MCF 10A (cell line): ENCODE results near the gene GAS2. TPM values are rescaled to one million over a fixed set of nuclear protein-coding genes. Genes with fewer than 3 reads are reported as not detected.

Experiments
- BruUV-seq: library from RNA; stranded (reverse); fragments of 400-500 nt; replicated peaks from 2 replicates; lab custom pipeline; 2021; lab: Mats Ljungman, UMichigan
- CTCF ChIA-PET: fragments of 300-600 bp; sonication (Branson Sonifier 250); formaldehyde crosslinking; extraction: SDS; loops from one replicate; lab custom pipeline; 2021; ENCODE audit warnings: antibody characterized with exemption, inconsistent platforms; lab: Yijun Ruan, JAX
- POLR2A ChIA-PET: fragments of 300-600, 350-650 bp; sonication (Branson Sonifier 250); formaldehyde crosslinking; extraction: SDS; loops from one replicate; lab custom pipeline; 2020; ENCODE audit warnings: antibody characterized with exemption, inconsistent platforms; lab: Yijun Ruan, JAX
- DNase-seq: peaks from one replicate; pipeline ENCODE4 v3.0.0-alpha.2; 2018; ENCODE audit not compliant: unreplicated experiment
- H3K27ac Mint-ChIP-seq: one replicate; pipeline ENCODE4 v1.8.0; 2022; ENCODE audit warnings: mild to moderate bottlenecking, low read depth, mixed read lengths; ENCODE audit not compliant: unreplicated experiment
- H3K27me3 Mint-ChIP-seq: one replicate; pipeline ENCODE4 v1.8.0; 2022; ENCODE audit warnings: mixed read lengths; ENCODE audit not compliant: insufficient read depth, unreplicated experiment
- H3K36me3 Mint-ChIP-seq: one replicate; pipeline ENCODE4 v1.8.0; 2022; ENCODE audit warnings: mild to moderate bottlenecking, moderate library complexity, mixed read lengths; ENCODE audit not compliant: insufficient read depth, unreplicated experiment
- H3K4me1 Mint-ChIP-seq: one replicate; pipeline ENCODE4 v1.8.0; 2022; ENCODE audit warnings: mixed read lengths; ENCODE audit not compliant: insufficient read depth, unreplicated experiment
- H3K4me3 Mint-ChIP-seq: one replicate; pipeline ENCODE4 v1.8.0; 2022; ENCODE audit warnings: mild to moderate bottlenecking, moderate library complexity, mixed read lengths; ENCODE audit not compliant: unreplicated experiment
- H3K9me3 Mint-ChIP-seq: one replicate; pipeline ENCODE4 v1.8.0; 2022; ENCODE audit warnings: mixed read lengths; ENCODE audit not compliant: unreplicated experiment
- CTCF ChIP-seq: fragments of 200-600 bp; IDR thresholded peaks from one replicate; pipeline ENCODE4 v1.8.0; 2022; ENCODE audit warnings: antibody characterized with exemption, mild to moderate bottlenecking; ENCODE audit not compliant: unreplicated experiment
- intact Hi-C: fragments of 100-400 bp; cut with micrococcal nuclease; formaldehyde crosslinking; loops from 2 replicates; pipeline ENCODE4 v1.14.1; 2022
- total RNA-seq: library from RNA; stranded (reverse); gene quantifications from 2 replicates; pipeline ENCODE4 v1.2.3, GENCODE V29; 2022

The GAS2 gene
- total RNA-seq, 1 experiment from 2014 or later = 1.4 TPM

GRCh38 chr11:22670830-22671229, 4.4 kb downstream of the GAS2 start:
- intact Hi-C loops = loop anchor here (2.0 kb wide), 2 partner anchors 60 to 116 kb away; no protein-coding TSS in a partner anchor
- Mint-ChIP-seq H3K4me3 (no peak overlapping the region), H3K27me3 (peaks cover 96% of the 10 kb centered on the region), H3K9me3 (no peaks in the 10 kb centered on the region), H3K4me1 (no peaks in the 10 kb centered on the region), H3K27ac (no peak overlapping the region), H3K36me3 (no peaks in the 10 kb centered on the region)
- peak; percentile 23 for TF ChIP-seq CTCF
- ChIA-PET CTCF (interaction anchor here (0.6 to 2.6 kb wide), 6 partner anchors 10 to 117 kb away, joined by 3 to 15 read pairs (median 4); no protein-coding TSS in a partner anchor), POLR2A (no interaction called here)
- no TSS peak for BruUV-seq
- peak; percentile 25 for DNase-seq

- no TSS peak for BruUV-seq
- ChIA-PET POLR2A (interaction anchor here (0.5 kb wide), 1 partner anchor 114 kb away, joined by 3 read pairs; no protein-coding TSS in a partner anchor), CTCF (interaction anchor here (1.3 to 2.6 kb wide), 3 partner anchors 37 to 116 kb away, joined by 5 to 15 read pairs (median 5); no protein-coding TSS in a partner anchor)
- Mint-ChIP-seq H3K4me3 (no peak overlapping the region), H3K9me3 (no peaks in the 10 kb centered on the region), H3K27ac (no peak overlapping the region), H3K27me3 (peaks cover 95% of the 10 kb centered on the region), H3K4me1 (no peaks in the 10 kb centered on the region), H3K36me3 (no peaks in the 10 kb centered on the region)
- no peak for TF ChIP-seq CTCF
- intact Hi-C loops = loop anchor here (2.0 kb wide), 2 partner anchors 59 to 115 kb away; no protein-coding TSS in a partner anchor
- DNase-seq = peak; percentile 41
Measured at GRCh38 chr11:22671751-22672150, 5.3 kb downstream of the GAS2 start.

GRCh38 chr11:22674470-22675439, 8.3 kb downstream of the GAS2 start:
- H3K4me3 Mint-ChIP-seq = no peak overlapping the region
- no peaks in the 10 kb centered on the region for H3K9me3 Mint-ChIP-seq
- no TSS peak for BruUV-seq
- DNase-seq = no peak
- H3K27me3 Mint-ChIP-seq = peaks cover 83% of the 10 kb centered on the region
- no peak for TF ChIP-seq CTCF
- no peaks in the 10 kb centered on the region for H3K36me3 Mint-ChIP-seq
- no peaks in the 10 kb centered on the region for H3K4me1 Mint-ChIP-seq
- ChIA-PET CTCF (interaction anchor here (1.1 to 1.4 kb wide), 2 partner anchors 15 to 113 kb away, joined by 5 read pairs; no protein-coding TSS in a partner anchor), POLR2A (no interaction called here)
- intact Hi-C loops = no loop called here
- H3K27ac Mint-ChIP-seq = no peak overlapping the region
